GM23338 (cell line): ENCODE data around the gene APOL1. TPM values are rescaled to one million over a fixed set of nuclear protein-coding genes. Genes with fewer than 3 reads are reported as not detected.

Experiments
- ATAC-seq: fragments of 200-7000 bp; cut with Tn5 transposase; 3 replicates; pipeline ENCODE4 v1.9.1; 2020
- DNase-seq: peaks from one replicate; pipeline ENCODE4 v3.0.0-alpha.2; 2015; ENCODE audit warnings: low spot score
- H2AFZ ChIP-seq: fragments of 200-600 bp; sonication (generic); 2 replicates; pipeline ENCODE4 v1.8.0; 2016; ENCODE audit warnings: antibody characterized with exemption, mild to moderate bottlenecking, moderate library complexity
- H3F3A ChIP-seq: fragments of 200-600 bp; sonication (generic); replicated peaks from 2 replicates; pipeline ENCODE4 v1.8.0; 2017; ENCODE audit warnings: antibody characterized with exemption, mixed run types, low read depth
- H3K27ac ChIP-seq: fragments of 200-600 bp; sonication (generic); 2 replicates; pipeline ENCODE4 v1.6.1; 2016; ENCODE audit warnings: low read depth
- H3K27me3 ChIP-seq: fragments of 200-600 bp; sonication (generic); 2 replicates; pipeline ENCODE4 v1.8.0; 2016; ENCODE audit warnings: mild to moderate bottlenecking, mixed run types, moderate library complexity; ENCODE audit not compliant: insufficient read depth
- H3K36me3 ChIP-seq: fragments of 200-600 bp; sonication (generic); 2 replicates; pipeline ENCODE4 v1.8.0; 2016; ENCODE audit warnings: mild to moderate bottlenecking; ENCODE audit not compliant: insufficient read depth
- H3K4me1 ChIP-seq: fragments of 200-600 bp; sonication (generic); 2 replicates; pipeline ENCODE4 v1.8.0; 2016; ENCODE audit warnings: mild to moderate bottlenecking, moderate library complexity; ENCODE audit not compliant: insufficient read depth
- H3K4me2 ChIP-seq: fragments of 200-600 bp; sonication (generic); 2 replicates; pipeline ENCODE4 v1.7.1; 2017; ENCODE audit warnings: mixed run types
- H3K4me3 ChIP-seq: fragments of 200-600 bp; sonication (generic); 2 replicates; pipeline ENCODE4 v1.6.1; 2016; ENCODE audit warnings: mixed run types
- H3K79me2 ChIP-seq: fragments of 200-600 bp; sonication (generic); replicated peaks from 2 replicates; pipeline ENCODE4 v1.8.0; 2017; ENCODE audit warnings: mild to moderate bottlenecking; ENCODE audit not compliant: insufficient read depth
- H3K9me2 ChIP-seq: fragments of 200-600 bp; sonication (generic); 2 replicates; pipeline ENCODE4 v1.8.0; 2017; ENCODE audit not compliant: insufficient read depth
- H4K20me1 ChIP-seq: fragments of 200-600 bp; sonication (generic); replicated peaks from 2 replicates; pipeline ENCODE4 v1.8.0; 2017; ENCODE audit warnings: mild to moderate bottlenecking; ENCODE audit not compliant: insufficient read depth
- H3K27ac Mint-ChIP-seq: 2 replicates; pipeline ENCODE4 v1.8.0; 2020; ENCODE audit warnings: inconsistent platforms, mild to moderate bottlenecking, moderate library complexity, mixed read lengths
- H3K27me3 Mint-ChIP-seq: 3 replicates; pipeline ENCODE4 v1.8.0; 2022; ENCODE audit warnings: low read depth, mild to moderate bottlenecking, moderate library complexity, mixed read lengths, inconsistent platforms; ENCODE audit not compliant: insufficient read depth, poor library complexity
- H3K36me3 Mint-ChIP-seq: 3 replicates; pipeline ENCODE4 v1.8.0; 2021; ENCODE audit warnings: low read depth, mild to moderate bottlenecking, inconsistent platforms, moderate library complexity, mixed read lengths
- H3K4me1 Mint-ChIP-seq: 3 replicates; pipeline ENCODE4 v1.8.0; 2020; ENCODE audit warnings: mild to moderate bottlenecking, inconsistent platforms, mixed read lengths
- H3K4me3 Mint-ChIP-seq: 3 replicates; pipeline ENCODE4 v1.8.0; 2021; ENCODE audit warnings: moderate library complexity, mild to moderate bottlenecking, inconsistent platforms, mixed read lengths
- H3K9me3 Mint-ChIP-seq: 3 replicates; pipeline ENCODE4 v1.8.0; 2020; ENCODE audit warnings: moderate library complexity, mild to moderate bottlenecking, inconsistent platforms, mixed read lengths
- CREB1 ChIP-seq: fragments of 250-450 bp; sonication (Bioruptor Pico); IDR thresholded peaks from 2 replicates; pipeline ENCODE4 v1.5.0; 2020; ENCODE audit warnings: low read depth, mild to moderate bottlenecking, moderate library complexity
- EZH2 ChIP-seq: fragments of 200-600 bp; sonication (generic); IDR thresholded peaks from one replicate; pipeline ENCODE4 v1.8.0; 2017; ENCODE audit warnings: antibody characterized with exemption, mild to moderate bottlenecking, low read depth; ENCODE audit not compliant: unreplicated experiment
- NANOG ChIP-seq: IDR thresholded peaks from 2 replicates; pipeline ENCODE4 v1.6.1; 2016; ENCODE audit warnings: antibody characterized with exemption, borderline replicate concordance
- POLR2AphosphoS5 ChIP-seq: IDR thresholded peaks from 2 replicates; pipeline ENCODE4 v1.6.1; 2016; ENCODE audit warnings: antibody characterized with exemption, low read depth
- REST ChIP-seq: IDR thresholded peaks from one replicate; pipeline ENCODE4 v1.6.1; 2018; ENCODE audit warnings: antibody characterized with exemption; ENCODE audit not compliant: unreplicated experiment
- ZNF114 ChIP-seq: fragments of 250-450 bp; sonication (Bioruptor Pico); IDR thresholded peaks from 2 replicates; pipeline ENCODE4 v1.5.0; 2020; ENCODE audit warnings: mild to moderate bottlenecking, moderate library complexity
- ZNF331 ChIP-seq: fragments of 250-450 bp; sonication (Bioruptor Pico); IDR thresholded peaks from 2 replicates; pipeline ENCODE4 v1.5.0; 2020; ENCODE audit warnings: low read depth, mild to moderate bottlenecking, moderate library complexity
- ZNF462 ChIP-seq: fragments of 250-450 bp; sonication (Bioruptor Pico); IDR thresholded peaks from 2 replicates; pipeline ENCODE4 v1.5.0; 2020; ENCODE audit warnings: mild to moderate bottlenecking, moderate library complexity
- polyA plus RNA-seq: library from polyadenylated mRNA; unstranded; fragments of >200 nt; fragmentation: Nextera tagmentation; extraction: Ambion mirVana; gene quantifications from 2 replicates; pipeline ENCODE4 v1.2.1, GENCODE V29; 2016
- total RNA-seq: library from RNA; depleted of rRNA; stranded (reverse); fragments of >200 nt; shearing (Covaris generic); gene quantifications from 2 replicates; pipeline ENCODE4 v1.2.3, GENCODE V29; 2014

Gene APOL1
- total and polyA plus RNA-seq, 2 experiments from 2014 or later: 0.11 TPM; not detected in 1

DNA sequence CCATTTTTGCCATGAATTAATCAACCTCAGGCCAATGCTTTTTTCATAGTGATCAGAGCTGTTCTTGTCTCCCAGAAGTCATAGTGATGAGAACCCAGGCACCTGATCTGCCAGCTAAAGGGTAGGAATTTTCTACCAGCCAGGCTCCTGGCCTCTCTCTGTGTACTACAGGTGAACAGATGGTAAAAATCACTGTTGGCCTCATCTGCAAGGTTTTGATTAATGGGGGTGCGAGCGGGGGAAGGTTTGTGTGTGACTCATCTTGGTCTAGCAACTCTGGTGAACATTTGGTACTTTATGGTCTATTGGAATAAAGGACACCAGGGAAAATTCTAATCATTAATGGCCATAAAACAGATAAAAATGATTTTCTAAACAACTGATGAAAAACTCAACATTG, 37.0 kb upstream of the APOL1 start (continued):
- TF ChIP-seq ZNF462 (CRISPR knock-in tag): no peak
- no peak for TF ChIP-seq CREB1 (CRISPR knock-in tag)
- no peak for TF ChIP-seq POLR2AphosphoS5
- TF ChIP-seq ZNF114 (CRISPR knock-in tag): no peak
- TF ChIP-seq EZH2: no peak

- H3K27me3 Mint-ChIP-seq: peaks cover 7% of the 10 kb centered on the region
- DNase-seq (no peak), ATAC-seq (no peak)
- no peak for TF ChIP-seq ZNF114 (CRISPR knock-in tag)
- TF ChIP-seq REST: no peak
- TF ChIP-seq ZNF331 (CRISPR knock-in tag): no peak
- TF ChIP-seq NANOG: no peak
- Histone ChIP-seq H3K79me2 (no peaks in the 10 kb centered on the region), H3K27me3 (no peaks in the 10 kb centered on the region), H3K4me1 (peaks cover 3% of the 10 kb centered on the region; the same call in 1 of the 2 replicates), H3K4me2 (no peak overlapping the region), H3K36me3 (no peaks in the 10 kb centered on the region), H3K27ac (no peak overlapping the region), H2AFZ (no peak overlapping the region), H3F3A (no peaks in the 10 kb centered on the region), H3K4me3 (no peak overlapping the region), H4K20me1 (no peaks in the 10 kb centered on the region), H3K9me2 (no peaks in the 10 kb centered on the region)
- no peaks in the 10 kb centered on the region for H3K9me3 Mint-ChIP-seq
- peaks cover 5% of the 10 kb centered on the region; the same call in 2 of the 3 replicates for H3K4me1 Mint-ChIP-seq
- no peak overlapping the region for H3K4me3 Mint-ChIP-seq
- no peak overlapping the region for H3K27ac Mint-ChIP-seq
- no peaks in the 10 kb centered on the region for H3K36me3 Mint-ChIP-seq
Measured at GRCh38 chr22:36218648-36219193, 34.2 kb upstream of the APOL1 start.
